ENCODE data around the gene ATF7IP. TPM values are rescaled to one million over a fixed set of nuclear protein-coding genes. Genes with fewer than 3 reads are reported as not detected.
"Not testable (repeated sequence)": the region's sequence is repeated elsewhere in the genome, so short reads cannot be mapped to it uniquely, and the experiment has no call there.

The ATF7IP gene, protein sequence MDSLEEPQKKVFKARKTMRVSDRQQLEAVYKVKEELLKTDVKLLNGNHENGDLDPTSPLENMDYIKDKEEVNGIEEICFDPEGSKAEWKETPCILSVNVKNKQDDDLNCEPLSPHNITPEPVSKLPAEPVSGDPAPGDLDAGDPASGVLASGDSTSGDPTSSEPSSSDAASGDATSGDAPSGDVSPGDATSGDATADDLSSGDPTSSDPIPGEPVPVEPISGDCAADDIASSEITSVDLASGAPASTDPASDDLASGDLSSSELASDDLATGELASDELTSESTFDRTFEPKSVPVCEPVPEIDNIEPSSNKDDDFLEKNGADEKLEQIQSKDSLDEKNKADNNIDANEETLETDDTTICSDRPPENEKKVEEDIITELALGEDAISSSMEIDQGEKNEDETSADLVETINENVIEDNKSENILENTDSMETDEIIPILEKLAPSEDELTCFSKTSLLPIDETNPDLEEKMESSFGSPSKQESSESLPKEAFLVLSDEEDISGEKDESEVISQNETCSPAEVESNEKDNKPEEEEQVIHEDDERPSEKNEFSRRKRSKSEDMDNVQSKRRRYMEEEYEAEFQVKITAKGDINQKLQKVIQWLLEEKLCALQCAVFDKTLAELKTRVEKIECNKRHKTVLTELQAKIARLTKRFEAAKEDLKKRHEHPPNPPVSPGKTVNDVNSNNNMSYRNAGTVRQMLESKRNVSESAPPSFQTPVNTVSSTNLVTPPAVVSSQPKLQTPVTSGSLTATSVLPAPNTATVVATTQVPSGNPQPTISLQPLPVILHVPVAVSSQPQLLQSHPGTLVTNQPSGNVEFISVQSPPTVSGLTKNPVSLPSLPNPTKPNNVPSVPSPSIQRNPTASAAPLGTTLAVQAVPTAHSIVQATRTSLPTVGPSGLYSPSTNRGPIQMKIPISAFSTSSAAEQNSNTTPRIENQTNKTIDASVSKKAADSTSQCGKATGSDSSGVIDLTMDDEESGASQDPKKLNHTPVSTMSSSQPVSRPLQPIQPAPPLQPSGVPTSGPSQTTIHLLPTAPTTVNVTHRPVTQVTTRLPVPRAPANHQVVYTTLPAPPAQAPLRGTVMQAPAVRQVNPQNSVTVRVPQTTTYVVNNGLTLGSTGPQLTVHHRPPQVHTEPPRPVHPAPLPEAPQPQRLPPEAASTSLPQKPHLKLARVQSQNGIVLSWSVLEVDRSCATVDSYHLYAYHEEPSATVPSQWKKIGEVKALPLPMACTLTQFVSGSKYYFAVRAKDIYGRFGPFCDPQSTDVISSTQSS
- 124 TPM for total RNA-seq

- peak; percentile 96 for DNase-seq (ENCODE audit: low spot score)
Measured at GRCh38 chr12:14365294-14366208, at the start of gene ATF7IP. Gene ATF7IP (plus strand): TSS chr12:14365682. CDS start chr12:14423916, 58,234 bp downstream.

GRCh38 chr12:14317362-14318146 lies 47.9 kb upstream of the ATF7IP start:
- DNase-seq (ENCODE audit: low spot score), result no peak

GRCh38 chr12:14319704-14320427 lies 45.6 kb upstream of the ATF7IP start:
- not testable (repeated sequence) for DNase-seq (ENCODE audit: low spot score)

- no peak for DNase-seq (ENCODE audit: low spot score)
Measured at GRCh38 chr12:14322403-14322802, 43.1 kb upstream of the ATF7IP start.

DNA sequence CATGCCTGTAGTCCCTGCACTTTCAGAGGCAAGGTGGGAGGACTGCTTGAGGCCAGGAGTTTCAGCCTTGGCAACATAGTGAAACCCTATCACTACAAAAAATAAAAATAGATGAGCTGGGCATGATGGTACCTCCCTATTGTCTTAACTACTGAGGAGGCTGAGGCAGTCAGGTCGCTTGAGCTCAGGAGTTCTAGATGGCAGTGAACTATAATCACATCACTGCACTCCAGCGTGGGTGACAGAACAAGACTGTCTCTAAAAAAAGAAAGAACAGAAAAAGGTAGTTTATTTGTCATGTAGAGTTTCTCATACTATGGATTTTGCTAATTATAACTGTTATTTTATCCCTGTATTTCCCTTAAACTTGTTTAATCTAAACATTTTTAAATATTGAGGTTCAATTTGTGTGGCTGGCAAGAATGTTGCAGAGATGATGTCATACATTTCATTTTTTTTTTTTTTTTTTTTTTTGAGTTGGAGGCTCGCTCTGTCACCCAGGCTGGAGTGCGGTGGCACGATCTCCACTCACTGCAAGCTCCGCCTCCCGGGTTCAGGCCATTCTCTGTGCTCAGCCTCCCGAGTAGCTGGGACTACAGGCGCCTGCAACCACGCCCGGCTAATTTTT lies 39.7 kb upstream of the ATF7IP start:
- DNase-seq (ENCODE audit: low spot score), result no peak

GRCh38 chr12:14326699-14327098 lies 38.8 kb upstream of the ATF7IP start:
- no peak for DNase-seq (ENCODE audit: low spot score)

GRCh38 chr12:14327711-14328110 lies 37.8 kb upstream of the ATF7IP start:
- DNase-seq (ENCODE audit: low spot score), result no peak

GRCh38 chr12:14332482-14332881 lies 33.0 kb upstream of the ATF7IP start:
- DNase-seq (ENCODE audit: low spot score), result no peak

DNA sequence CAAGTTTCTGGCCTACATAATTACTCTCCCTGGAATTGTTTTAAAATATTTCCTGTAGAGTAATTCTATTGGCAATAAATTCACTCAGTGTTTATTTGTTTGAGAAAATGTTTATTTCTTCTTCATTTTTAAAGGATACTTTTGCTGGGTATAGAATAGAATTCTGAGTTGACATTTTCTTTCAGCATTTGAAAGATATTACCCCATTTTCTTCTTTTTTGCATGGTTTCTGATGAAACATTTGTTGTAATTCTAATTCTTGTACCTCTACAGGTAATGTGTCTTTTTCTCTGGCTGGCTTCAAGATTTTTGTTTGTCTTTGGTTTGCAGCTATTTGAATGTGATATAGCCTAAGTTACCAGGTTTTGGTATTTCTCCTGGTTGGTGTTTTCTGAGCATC lies 25.1 kb upstream of the ATF7IP start:
- DNase-seq (ENCODE audit: low spot score), result no peak

GRCh38 chr12:14351524-14351923 lies 14.0 kb upstream of the ATF7IP start:
- DNase-seq (ENCODE audit: low spot score), result not testable (repeated sequence)

- DNase-seq (ENCODE audit: low spot score), result not testable (repeated sequence)
Measured at GRCh38 chr12:14352066-14352465, 13.4 kb upstream of the ATF7IP start.

- not testable (repeated sequence) for DNase-seq (ENCODE audit: low spot score)
Measured at GRCh38 chr12:14354665-14355064, 10.8 kb upstream of the ATF7IP start.

DNA sequence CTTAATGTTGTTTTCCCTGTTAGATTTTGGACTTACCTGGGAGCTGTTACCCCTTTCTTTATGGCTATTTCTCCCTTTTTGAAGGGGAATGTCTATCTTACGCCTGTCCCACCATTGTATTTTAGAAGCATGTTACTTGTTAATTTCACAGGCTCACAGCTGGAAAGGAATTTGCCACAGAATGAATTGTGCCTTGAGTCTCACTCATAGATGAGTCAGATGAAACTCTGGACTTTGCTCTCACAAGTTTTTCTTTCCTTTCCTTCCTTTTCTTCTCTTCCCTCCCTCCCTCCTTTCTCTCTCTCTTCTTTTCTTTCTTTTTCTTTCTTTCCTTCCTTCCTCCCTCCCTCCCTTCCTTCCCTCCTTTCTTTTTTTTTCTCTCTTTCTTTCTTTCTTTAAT lies 9.3 kb upstream of the ATF7IP start:
- no peak for DNase-seq (ENCODE audit: low spot score)

DNA sequence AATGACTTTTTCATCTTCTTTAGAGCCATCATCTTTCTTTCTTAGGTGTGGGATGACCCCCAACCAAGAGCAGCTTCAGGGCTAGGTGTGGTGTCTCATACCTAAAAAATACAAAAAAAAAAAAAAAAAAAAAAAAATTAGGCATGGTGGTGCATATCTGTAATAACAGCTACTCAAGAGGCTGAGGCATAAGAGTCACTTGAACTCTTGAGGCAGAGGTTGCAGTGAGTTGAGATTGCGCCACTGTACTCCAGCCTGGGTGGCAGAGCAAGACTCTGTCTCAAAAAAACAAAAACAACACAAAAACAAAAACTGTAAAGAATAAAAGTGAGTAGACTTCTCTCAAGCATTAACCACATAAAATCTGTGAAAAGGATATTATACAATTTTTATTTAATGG lies 8.0 kb upstream of the ATF7IP start:
- DNase-seq (ENCODE audit: low spot score), result no peak

DNA sequence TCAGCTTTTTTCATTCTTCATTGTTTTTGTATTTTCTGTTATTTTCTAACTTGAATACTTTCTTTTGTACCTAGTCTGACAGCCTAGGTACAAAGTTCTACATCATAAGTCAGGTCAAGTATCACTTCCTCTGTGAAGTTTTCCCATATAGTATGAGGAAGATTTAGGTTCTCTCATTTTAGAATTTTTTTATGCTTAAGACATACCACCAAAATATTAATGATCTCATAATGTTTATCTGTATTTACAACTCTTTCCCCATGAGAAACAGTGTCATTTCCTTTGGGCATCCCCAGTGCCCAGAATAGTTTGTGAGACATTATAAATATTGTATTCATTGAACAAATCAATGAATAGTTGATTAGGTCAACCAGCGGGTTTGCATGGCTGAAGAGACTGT lies 3.1 kb upstream of the ATF7IP start:
- DNase-seq (ENCODE audit: low spot score), result no peak

DNA sequence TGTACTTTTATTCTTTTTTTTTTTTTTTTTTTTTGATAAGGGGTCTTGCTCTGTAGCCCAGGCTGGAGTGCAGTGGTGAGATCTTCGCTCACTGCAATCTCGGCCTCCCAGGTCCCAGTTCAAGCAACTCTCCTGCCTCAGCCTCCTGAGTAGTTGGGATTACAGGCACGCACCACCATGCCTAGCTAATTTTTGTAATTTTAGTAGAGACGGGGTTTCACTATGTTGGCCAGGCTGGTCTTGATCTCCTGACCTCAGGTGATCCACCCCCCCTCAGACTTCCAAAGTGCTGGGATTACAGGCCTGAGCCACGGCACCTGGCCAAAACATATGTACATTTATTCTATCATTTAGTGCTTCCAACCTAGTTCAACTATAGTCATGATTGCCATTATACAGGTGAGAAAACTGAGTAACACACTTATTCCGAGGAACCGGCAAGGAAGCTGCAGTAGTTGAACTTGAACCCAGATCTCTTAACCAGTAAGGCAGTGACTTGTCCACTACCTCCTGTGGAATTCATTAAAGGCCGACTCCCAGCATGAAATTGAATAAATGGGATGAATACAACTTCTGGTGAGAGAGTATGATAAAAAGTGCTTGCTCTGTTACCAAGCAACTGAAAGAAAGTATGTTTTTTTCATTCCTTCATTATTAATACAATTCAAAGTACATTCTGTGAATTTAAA lies 755 bp upstream of the ATF7IP start:
- no peak for DNase-seq (ENCODE audit: low spot score)

DNA sequence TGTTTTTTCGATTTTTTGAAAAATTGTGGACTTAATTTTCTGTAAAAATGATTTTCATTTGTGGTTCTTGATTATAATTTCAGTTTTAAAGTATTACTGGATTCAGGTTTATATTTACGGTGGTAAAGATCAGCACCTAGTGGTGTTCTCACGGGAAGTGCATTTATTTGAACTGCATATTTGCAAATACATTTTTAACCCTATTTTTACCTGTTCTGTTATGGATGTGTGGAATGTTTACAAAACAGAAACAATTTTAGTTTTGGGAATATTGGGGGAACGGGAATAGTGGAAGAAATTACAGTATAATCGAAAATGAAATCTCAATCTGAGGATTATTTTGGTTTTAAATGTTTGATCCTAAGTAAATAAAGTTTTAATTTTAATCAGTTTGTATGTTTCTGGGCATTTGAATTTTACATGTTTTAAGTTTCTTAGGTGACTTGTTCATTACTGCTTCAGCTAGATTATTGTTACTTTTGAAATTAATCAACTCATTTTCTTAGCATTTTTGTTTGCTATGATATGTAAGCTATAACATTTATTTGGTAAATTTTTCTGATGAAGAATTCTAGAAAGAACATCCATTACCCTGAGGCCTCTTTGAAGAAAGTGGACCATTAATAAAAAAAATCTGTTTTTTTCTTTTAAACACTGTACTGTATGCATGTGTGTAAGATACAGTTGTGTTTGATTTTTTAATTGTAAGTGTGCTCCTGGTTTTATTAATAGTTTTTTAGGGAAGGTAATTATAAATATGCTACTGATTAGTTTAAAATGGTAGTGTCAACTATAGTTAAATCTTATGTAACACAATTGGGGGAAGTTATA lies 942 bp downstream of the ATF7IP start:
- DNase-seq (ENCODE audit: low spot score), result no peak

Data from ureter (tissue), 1 donor.